PC-9 (cell line): ENCODE measurements around the gene NDST1.

ENCODE experiments used
- EZH2 ChIP-seq: fragments of 200-600 bp; sonication (generic); IDR thresholded peaks from 2 replicates; pipeline ENCODE4 v1.8.0; 2017; ENCODE audit warnings: antibody characterized with exemption, low read depth
- TF ChIP-seq, protein P1 (sequence below): fragments of 200-600 bp; sonication (generic); conservative IDR thresholded peaks from 2 replicates; pipeline ENCODE4 v1.6.1; 2017; ENCODE audit warnings: mixed run types, antibody characterized with exemption, mild to moderate bottlenecking, moderate library complexity

DNA sequence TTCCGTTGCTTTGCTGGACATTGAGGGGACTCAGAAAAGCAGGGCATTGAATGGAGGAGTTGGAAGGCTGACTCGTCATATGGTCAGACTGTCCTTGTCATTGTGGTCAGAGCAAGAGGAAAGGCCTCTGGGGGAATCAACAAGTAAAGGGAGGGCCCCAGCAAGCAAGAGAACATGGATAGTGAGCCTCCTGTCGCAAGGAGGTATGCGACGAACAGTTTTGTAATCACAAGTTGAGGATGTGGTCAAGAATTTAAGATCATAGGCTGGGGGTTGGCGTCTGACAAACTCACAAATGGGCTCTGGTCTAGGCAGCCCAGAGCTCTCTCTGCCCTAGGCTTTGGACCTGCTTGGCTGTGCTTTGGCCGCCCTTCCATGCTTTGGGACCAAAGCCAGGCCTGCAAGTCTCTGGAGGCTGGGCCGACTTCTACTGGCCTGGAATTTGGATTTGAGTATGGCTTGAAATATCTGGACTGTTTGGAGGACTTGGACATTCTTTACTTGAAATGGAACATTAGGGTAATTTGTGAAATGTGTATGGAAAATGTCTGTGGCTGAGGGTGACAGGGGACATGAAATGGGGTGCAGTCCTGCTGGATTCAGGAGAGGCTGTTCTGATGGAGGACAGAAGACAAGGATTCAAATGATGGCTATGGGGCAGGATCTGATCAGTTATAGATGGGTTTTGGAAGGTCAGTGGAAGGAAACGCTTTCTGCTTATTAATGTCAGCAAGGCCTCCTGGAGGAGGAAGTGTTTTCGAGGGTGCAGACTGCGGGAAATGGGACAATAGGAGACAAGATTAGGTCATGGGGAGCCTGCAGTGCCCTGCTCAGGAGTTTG lies 19.2 kb upstream of the NDST1 start:
- TF ChIP-seq, protein P1, sequence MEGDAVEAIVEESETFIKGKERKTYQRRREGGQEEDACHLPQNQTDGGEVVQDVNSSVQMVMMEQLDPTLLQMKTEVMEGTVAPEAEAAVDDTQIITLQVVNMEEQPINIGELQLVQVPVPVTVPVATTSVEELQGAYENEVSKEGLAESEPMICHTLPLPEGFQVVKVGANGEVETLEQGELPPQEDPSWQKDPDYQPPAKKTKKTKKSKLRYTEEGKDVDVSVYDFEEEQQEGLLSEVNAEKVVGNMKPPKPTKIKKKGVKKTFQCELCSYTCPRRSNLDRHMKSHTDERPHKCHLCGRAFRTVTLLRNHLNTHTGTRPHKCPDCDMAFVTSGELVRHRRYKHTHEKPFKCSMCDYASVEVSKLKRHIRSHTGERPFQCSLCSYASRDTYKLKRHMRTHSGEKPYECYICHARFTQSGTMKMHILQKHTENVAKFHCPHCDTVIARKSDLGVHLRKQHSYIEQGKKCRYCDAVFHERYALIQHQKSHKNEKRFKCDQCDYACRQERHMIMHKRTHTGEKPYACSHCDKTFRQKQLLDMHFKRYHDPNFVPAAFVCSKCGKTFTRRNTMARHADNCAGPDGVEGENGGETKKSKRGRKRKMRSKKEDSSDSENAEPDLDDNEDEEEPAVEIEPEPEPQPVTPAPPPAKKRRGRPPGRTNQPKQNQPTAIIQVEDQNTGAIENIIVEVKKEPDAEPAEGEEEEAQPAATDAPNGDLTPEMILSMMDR = no peak
- TF ChIP-seq EZH2 = no peak
